HAP-1 (cell line): ENCODE results near the gene ZDHHC19.
A peak's percentile ranks its signal among the peaks of the same experiment; 100 is the strongest.
"Not testable (repeated sequence)": the region's sequence is repeated elsewhere in the genome, so short reads cannot be mapped to it uniquely, and the experiment has no call there.

Source experiments
- DNase-seq, 2 experiments: peaks; one replicate each; pipeline ENCODE4 v3.0.0-alpha.2; 2016 to 2020; ENCODE audit warnings: low spot score in 2 of 2
- H3K27me3 ChIP-seq: fragments of 250-450 bp; sonication (Bioruptor Pico); 2 replicates; pipeline ENCODE4 v1.5.1; 2020; ENCODE audit warnings: low read depth, mild to moderate bottlenecking, moderate library complexity
- H3K36me3 ChIP-seq: fragments of 250-450 bp; sonication (Bioruptor Pico); replicated peaks from 2 replicates; pipeline ENCODE4 v1.5.1; 2020; ENCODE audit warnings: mild to moderate bottlenecking
- H3K4me1 ChIP-seq: fragments of 250-450 bp; sonication (Bioruptor Pico); 2 replicates; pipeline ENCODE4 v1.5.1; 2020; ENCODE audit warnings: mild to moderate bottlenecking
- H3K4me3 ChIP-seq: fragments of 250-450 bp; sonication (Bioruptor Pico); 2 replicates; pipeline ENCODE4 v1.5.1; 2020; ENCODE audit warnings: mild to moderate bottlenecking, moderate library complexity
- H3K9me3 ChIP-seq: fragments of 250-450 bp; sonication (Bioruptor Pico); 2 replicates; pipeline ENCODE4 v1.5.1; 2020; ENCODE audit warnings: mild to moderate bottlenecking, moderate library complexity
- in situ Hi-C: fragments of 300-500 bp; cut with MboI; formaldehyde crosslinking; loops from 3 replicates; pipeline ENCODE4 v1.14.3; 2020; ENCODE audit warnings: low sequenced_read_pairs, inconsistent platforms, mixed read lengths

Gene ZDHHC19

DNA sequence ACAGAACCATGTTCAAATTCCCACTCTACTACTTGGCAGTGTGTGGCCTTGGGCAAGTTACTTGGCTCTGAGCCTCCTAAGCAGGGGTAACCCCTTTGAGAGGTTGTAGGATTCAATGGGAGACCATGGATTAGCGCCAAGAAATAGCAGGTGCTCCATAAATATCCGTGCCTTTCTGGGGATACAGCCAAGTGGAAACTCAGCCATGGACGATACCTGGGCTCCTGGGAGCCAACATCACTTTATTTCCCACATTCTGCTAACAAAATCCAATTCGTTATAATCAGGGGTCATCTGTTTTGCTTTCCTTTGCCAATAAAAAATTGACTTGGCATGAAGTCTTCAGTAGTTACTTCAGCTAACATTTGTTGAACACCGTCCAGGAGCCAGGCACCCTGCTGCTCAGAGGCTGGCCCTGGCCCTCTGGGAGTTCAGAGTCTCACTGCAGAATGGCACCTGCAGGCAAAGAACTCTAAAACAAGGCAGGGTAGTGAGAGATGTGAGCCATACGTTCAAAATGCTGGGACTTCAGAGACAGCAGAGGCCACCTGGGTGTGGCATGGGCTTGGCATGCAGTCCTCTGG is 42.3 kb downstream of the ZDHHC19 start:
- in situ Hi-C loops, result no loop called here
- Histone ChIP-seq H3K36me3 (no peaks in the 10 kb centered on the region), H3K27me3 (no peaks in the 10 kb centered on the region), H3K9me3 (no peaks in the 10 kb centered on the region), H3K4me3 (no peak overlapping the region), H3K4me1 (peaks cover 3% of the 10 kb centered on the region)
- DNase-seq, result no peak

DNA sequence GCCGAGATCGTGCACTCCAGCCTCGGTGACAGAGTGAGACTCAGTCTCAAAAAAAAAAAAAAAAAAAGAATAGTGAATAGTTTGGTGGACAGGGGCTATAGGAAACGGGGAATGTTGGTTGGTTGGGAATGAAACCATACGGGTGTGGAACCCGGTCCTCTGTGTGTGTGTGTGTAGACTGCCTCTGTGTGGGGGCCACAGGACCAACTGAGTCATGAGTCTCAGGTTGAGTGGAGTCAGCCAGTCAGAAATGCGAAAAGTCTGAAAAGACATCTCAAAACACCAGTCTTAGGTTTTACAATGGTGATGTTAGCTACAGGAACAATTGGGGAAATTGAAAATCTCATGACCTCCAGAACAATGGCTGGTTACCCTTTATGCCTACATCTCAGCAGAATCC is 44.5 kb downstream of the ZDHHC19 start:
- no peak for DNase-seq
- in situ Hi-C loops, result no loop called here
- peaks cover 3% of the 10 kb centered on the region for H3K4me1 ChIP-seq

DNA sequence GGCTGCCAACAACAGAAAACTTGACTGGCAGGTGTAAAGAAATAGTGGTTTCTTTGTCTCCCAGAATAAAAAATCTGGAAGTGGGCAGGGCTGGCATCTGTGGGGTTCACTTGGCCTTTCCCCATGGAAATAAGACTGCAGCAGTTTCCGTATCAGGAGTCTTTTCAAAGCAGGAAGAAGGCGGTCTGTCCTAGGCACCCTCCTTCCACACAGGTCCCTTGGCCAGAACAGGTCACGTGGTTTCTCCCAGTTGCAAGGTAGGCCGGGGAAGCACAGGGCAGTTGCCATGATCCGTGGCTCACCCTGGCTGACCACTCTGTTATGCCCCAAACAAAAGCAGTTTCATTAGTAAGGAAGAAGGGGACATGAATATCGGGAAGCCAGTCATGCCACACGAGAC is 45.4 kb downstream of the ZDHHC19 start:
- Histone ChIP-seq H3K4me3 (no peak overlapping the region), H3K9me3 (no peaks in the 10 kb centered on the region), H3K4me1 (peaks cover 3% of the 10 kb centered on the region), H3K36me3 (no peaks in the 10 kb centered on the region), H3K27me3 (no peaks in the 10 kb centered on the region)
- in situ Hi-C loops, result no loop called here
- DNase-seq, result no peak

More for the DNA sequence above, 44.5 kb downstream of the ZDHHC19 start:
- H3K4me3 ChIP-seq, result no peak overlapping the region
- H3K27me3 ChIP-seq, result no peaks in the 10 kb centered on the region
- no peaks in the 10 kb centered on the region for H3K9me3 ChIP-seq
- no peaks in the 10 kb centered on the region for H3K36me3 ChIP-seq

DNA sequence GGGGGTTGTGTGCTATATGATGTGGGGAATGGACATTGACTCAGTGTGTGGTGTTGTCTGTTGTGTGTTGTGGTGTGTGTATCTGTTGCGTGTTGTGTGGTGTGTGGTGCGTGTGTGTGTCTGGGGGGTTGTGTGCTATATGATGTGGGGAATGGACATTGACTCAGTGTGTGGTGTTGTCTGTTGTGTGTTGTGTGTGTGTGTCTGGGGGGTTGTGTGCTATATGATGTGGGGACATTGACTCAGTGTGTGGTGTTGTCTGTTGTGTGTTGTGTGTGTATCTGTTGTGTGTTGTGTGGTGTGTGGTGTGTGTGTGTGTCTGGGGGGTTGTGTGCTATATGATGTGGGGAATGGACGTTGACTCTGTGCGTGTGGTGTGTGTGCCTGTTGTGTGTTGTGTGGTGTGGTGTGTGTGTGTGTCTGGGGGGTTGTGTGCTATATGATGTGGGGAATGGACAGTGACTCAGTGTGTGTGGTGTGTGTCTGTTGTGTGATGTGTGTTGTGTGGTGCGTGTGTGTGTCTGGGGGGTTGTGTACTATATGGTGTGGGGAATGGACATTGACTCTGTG is 46.1 kb downstream of the ZDHHC19 start:
- DNase-seq, H3K4me3 ChIP-seq, H3K36me3 ChIP-seq, H3K27me3 ChIP-seq, H3K4me1 ChIP-seq, H3K9me3 ChIP-seq, in situ Hi-C loops: not testable (repeated sequence)

DNA sequence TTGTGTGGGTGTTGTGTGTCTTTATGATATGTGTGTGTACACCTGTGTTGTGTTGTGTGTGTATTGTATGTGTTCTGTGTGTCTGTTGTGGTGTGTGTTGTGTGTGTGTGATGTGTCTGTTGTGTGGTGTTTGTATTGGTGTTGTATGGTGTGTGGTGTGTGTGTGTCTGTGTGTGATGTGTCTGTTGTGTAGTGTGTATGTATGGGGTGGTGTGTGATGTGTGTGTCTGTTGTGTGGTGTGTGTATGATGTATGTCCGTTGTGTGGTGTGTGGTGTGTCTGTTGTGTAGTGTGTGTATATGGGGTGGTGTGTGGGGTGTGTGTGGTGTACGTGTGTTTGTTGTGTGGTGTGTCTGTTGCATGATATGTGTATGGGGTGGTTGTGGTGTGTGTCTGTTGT is 46.6 kb downstream of the ZDHHC19 start:
- no peak overlapping the region for H3K4me3 ChIP-seq
- DNase-seq, result no peak
- no peaks in the 10 kb centered on the region for H3K9me3 ChIP-seq
- no peaks in the 10 kb centered on the region for H3K36me3 ChIP-seq
- peaks cover 3% of the 10 kb centered on the region for H3K4me1 ChIP-seq
- H3K27me3 ChIP-seq, result no peaks in the 10 kb centered on the region
- in situ Hi-C loops, result no loop called here

DNA sequence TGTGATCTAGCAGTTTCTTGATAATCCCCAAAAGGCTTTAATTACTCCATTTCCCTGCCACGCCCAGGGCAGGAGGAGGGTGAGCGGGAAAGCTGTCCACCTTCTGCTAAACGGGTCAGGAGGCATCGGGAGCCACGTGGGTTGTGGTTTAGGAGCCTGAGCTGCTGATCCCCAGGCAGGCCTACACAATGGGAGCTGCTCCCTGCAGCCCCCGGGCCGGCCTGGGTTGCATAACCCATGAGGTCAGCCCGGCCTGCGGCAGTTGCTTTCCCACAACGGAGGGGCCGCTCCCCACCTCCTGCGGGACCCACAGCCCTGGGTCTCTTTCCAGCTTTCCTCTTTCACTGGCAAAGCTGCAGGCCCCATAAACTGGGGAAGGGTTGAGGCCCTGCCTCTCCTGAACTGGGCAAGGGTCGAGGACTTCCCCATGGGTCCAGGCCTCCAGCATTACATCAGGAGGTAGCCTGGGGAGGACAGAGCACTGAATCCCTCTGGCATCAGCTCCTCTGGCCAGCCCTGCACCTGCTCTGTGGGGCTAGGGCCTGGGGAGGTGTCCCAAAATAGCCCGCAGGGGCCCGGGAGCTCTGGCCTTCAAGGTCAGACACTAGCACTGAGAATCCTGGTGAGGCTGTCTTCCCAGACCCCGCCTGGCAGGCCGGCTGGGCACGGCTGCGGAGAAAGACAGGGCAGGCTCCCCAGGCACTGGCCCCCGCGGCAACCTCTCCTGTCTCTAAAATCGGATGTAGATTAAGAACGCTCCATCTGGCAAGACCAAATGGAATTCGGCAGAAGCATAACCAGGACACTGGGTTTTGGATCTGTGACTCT is 47.3 kb downstream of the ZDHHC19 start:
- H3K9me3 ChIP-seq, result no peaks in the 10 kb centered on the region
- DNase-seq, result peak in 1 of 2 experiments; percentile 35
- H3K36me3 ChIP-seq, result no peaks in the 10 kb centered on the region
- peaks cover 3% of the 10 kb centered on the region for H3K4me1 ChIP-seq
- in situ Hi-C loops, result no loop called here
- no peak overlapping the region for H3K4me3 ChIP-seq
- H3K27me3 ChIP-seq, result no peaks in the 10 kb centered on the region

DNA sequence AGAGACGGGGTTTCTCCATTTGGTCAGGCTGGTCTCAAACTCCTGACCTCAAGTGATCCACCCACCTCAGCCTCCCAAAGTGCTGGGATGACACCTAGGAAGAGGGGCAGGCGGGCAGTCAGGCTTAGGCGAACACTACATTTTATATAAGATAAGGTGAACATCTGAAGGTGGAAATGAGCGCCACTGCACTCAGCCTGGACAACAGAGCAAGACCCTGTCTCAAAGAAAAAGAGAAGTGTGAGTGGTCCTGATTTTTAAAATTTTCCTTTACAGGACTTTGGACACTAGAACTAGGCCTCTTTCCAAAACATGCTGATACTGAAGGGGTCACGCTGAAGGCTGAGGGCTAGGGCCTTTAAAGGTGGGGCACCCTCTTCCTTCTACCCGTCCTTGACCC is 48.0 kb downstream of the ZDHHC19 start:
- DNase-seq, result no peak
- H3K4me3 ChIP-seq, result no peak overlapping the region
- H3K9me3 ChIP-seq, result no peaks in the 10 kb centered on the region
- no peaks in the 10 kb centered on the region for H3K36me3 ChIP-seq
- in situ Hi-C loops, result no loop called here
- no peaks in the 10 kb centered on the region for H3K27me3 ChIP-seq
- H3K4me1 ChIP-seq, result peaks cover 3% of the 10 kb centered on the region

DNA sequence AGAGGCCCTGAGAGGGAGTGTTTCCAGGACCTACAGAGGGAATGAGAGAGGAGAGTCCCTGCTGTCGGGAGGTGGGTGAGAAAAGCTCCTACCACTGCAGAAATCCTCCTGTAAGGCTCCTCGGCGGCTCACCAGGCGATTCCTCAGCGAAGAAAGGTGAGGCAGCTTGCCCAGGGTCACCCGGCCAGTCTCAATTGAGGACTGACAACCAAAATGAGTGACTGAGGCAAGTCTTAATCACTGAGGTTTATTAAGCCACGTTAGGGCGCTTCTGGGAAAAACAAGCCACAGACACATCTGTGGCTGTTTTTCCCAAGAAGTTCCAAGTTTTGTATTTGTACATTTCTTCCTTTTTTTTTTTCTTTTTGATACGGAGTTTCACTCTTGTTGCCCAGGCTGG is 48.5 kb downstream of the ZDHHC19 start:
- Histone ChIP-seq H3K4me3 (no peak overlapping the region), H3K4me1 (peaks cover 6% of the 10 kb centered on the region), H3K9me3 (no peaks in the 10 kb centered on the region), H3K27me3 (no peaks in the 10 kb centered on the region), H3K36me3 (no peaks in the 10 kb centered on the region)
- no peak for DNase-seq
- in situ Hi-C loops, result no loop called here

DNA sequence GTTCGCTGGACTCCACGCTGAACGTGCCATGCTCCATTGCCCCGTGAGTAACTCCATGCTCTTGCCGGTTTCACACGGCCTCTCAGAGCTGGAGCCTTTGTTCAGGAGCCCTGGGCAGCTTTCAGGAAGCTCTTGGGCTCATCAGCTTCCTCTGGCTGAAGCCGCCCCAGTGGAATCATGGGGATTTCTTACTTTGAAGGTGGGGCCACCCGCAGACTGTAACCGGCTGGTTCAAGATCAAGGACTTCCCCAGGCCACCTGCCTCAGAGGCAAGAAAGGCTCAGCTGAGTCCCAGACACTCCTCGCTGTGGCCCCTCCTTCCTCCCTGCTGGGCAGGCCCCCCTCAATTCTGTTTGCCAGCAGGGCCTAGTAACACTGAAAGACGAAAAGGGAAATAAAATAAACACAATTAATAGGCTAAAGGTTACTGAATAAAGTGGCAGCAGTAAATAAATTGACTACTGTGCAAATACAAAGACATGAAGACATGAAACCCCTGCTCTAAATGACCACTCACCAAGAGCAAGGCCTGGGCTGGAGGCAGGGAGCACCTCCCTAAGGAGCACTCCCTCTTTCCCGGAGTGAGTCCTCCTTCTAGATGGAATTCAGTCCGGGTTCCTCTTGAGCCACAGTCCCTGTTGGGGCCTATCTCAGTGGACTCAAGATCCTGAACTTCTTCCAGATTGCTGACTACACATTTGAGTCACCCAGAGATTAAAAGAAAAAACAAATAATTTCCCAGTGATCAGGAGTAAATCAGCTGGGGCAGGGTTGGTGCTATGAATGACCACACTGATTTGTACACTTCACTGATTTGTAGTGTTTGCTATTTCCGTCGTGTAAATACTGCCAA is 51.0 kb downstream of the ZDHHC19 start:
- H3K4me3 ChIP-seq, result no peak overlapping the region
- no peaks in the 10 kb centered on the region for H3K9me3 ChIP-seq
- peaks cover 20% of the 10 kb centered on the region for H3K4me1 ChIP-seq
- in situ Hi-C loops, result no loop called here
- no peaks in the 10 kb centered on the region for H3K36me3 ChIP-seq
- DNase-seq, result peak in 1 of 2 experiments; percentile 32
- no peaks in the 10 kb centered on the region for H3K27me3 ChIP-seq

DNA sequence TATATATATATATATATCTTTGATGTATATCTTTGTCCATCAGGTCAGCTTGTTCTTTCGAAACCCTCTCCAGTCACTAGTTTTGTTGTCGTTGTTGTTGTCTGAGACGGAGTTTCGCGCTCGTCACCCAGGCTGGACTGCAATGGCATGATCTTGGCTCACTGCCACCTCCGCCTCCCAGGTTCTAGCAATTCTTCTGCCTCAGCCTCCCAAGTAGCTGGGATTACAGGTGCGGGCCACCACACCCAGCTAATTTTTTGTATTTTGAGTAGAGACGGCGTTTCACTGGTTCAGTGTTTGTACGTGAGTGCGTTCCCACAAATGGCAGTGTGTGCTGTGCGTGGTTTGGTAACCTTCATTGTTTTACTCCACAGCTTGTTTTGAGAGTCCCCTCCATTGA is 51.7 kb downstream of the ZDHHC19 start:
- H3K4me3 ChIP-seq, result no peak overlapping the region
- H3K4me1 ChIP-seq, result peaks cover 20% of the 10 kb centered on the region
- no peaks in the 10 kb centered on the region for H3K9me3 ChIP-seq
- no peak for DNase-seq
- H3K36me3 ChIP-seq, result no peaks in the 10 kb centered on the region
- H3K27me3 ChIP-seq, result no peaks in the 10 kb centered on the region
- in situ Hi-C loops, result no loop called here

DNA sequence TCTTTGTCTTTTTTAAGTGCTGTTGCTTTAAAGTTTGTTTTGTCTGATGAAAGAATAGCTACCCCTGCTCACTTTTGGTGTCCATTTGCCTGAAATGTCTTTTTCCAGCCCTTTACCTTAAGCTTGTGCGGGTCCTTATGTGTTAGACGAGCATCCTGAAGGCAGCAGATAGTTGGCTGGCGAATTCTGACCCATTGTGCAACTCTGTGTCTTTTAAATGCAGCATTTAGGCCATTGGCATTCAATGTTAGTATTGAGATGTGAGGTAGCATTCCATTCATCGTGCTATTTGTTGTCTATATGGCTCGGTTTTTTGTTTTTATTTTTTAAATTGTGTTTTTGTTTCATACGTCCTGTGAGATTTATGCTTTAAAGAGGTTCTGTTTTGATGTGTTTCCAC is 55.0 kb downstream of the ZDHHC19 start:
- no peak for DNase-seq
- Histone ChIP-seq H3K4me1 (peaks cover 20% of the 10 kb centered on the region), H3K27me3 (no peaks in the 10 kb centered on the region), H3K4me3 (no peak overlapping the region), H3K9me3 (no peaks in the 10 kb centered on the region), H3K36me3 (no peaks in the 10 kb centered on the region)
- in situ Hi-C loops, result no loop called here

DNA sequence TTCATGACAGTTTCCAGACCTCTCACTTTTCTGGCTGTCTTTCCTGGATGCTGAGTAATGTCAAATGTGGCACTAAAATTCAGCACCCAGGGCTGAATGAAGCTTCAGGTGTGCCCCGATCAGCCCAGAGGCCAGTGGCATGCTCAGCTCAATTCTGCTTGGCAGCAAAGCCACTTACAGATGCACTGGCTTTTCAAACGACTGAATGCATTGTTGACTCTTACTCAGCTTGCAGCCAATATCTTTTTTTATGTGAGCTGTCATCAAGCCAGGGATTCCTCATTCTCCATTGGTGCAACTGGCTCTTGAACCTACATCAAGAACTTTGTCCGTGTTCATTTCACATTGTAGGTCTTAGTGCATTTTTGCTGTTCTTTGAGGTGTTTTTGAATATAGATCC is 60.7 kb downstream of the ZDHHC19 start:
- Histone ChIP-seq H3K36me3 (no peaks in the 10 kb centered on the region), H3K4me1 (no peaks in the 10 kb centered on the region), H3K4me3 (no peak overlapping the region), H3K9me3 (no peaks in the 10 kb centered on the region), H3K27me3 (no peaks in the 10 kb centered on the region)
- in situ Hi-C loops, result no loop called here
- DNase-seq, result no peak

DNA sequence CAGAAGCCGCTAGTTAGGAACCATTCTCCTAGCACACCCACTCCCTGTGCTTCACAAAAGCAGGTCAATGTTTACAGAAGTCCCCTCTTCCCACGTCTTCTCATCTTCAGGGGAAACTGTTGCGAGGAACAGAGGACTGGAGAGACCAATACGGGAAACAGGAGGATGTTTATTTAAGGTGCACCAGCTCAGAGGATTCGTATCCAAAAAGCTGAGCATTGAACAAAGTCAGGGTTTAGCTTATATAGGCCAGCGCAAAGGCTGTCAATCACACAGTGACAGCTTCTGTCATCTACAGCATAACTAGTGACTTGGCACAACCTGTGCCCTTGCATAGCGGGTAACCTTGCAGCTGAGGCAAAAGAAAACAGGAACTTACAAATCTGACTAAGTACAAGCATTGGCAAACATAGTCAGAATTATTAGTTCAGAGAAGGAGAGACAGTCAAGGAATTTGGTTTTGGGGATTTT is 61.3 kb downstream of the ZDHHC19 start:
- no peak for DNase-seq
- in situ Hi-C loops, result no loop called here
- H3K4me1 ChIP-seq, result no peaks in the 10 kb centered on the region

More for the DNA sequence above, 61.3 kb downstream of the ZDHHC19 start:
- Histone ChIP-seq H3K9me3 (no peaks in the 10 kb centered on the region), H3K27me3 (no peaks in the 10 kb centered on the region), H3K4me3 (no peak overlapping the region), H3K36me3 (no peaks in the 10 kb centered on the region)
